M059J (cell line): ENCODE measurements around the gene SNRNP25. TPM values are rescaled to one million over a fixed set of nuclear protein-coding genes. Genes with fewer than 3 reads are reported as not detected.

Experiments
- DNase-seq: peaks from one replicate; pipeline ENCODE4 v3.0.0-alpha.2; 2012; ENCODE audit warnings: low read depth
- total RNA-seq: library from RNA; depleted of rRNA; stranded (reverse); fragments of >200 nt; shearing (Covaris generic); gene quantifications from 2 replicates; pipeline ENCODE4 v1.2.3, GENCODE V29; 2014; rRNA removed

The SNRNP25 gene
- total RNA-seq, 1 experiment from 2014 or later, result 50.4 TPM

DNA sequence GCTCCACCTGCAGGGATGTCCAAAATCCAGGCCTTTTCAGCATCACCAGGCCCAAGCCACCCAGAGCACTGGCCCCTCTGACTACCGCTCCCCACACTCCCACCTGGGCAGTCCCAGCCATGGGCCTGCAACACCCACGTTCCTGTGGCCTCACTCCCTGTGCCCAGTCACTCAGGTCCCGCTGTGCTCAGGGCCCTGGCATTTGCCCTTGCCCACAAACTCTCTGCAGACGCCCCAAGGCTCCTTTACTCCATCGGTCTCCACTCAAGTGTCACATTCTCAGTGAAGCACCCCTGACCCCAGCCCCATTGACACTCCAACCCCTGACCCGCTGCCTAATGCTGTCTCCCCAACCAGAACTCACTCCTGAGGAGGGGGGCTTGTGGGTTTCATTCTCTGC is 48.0 kb downstream of the SNRNP25 start:
- DNase-seq, result peak; percentile 37

DNA sequence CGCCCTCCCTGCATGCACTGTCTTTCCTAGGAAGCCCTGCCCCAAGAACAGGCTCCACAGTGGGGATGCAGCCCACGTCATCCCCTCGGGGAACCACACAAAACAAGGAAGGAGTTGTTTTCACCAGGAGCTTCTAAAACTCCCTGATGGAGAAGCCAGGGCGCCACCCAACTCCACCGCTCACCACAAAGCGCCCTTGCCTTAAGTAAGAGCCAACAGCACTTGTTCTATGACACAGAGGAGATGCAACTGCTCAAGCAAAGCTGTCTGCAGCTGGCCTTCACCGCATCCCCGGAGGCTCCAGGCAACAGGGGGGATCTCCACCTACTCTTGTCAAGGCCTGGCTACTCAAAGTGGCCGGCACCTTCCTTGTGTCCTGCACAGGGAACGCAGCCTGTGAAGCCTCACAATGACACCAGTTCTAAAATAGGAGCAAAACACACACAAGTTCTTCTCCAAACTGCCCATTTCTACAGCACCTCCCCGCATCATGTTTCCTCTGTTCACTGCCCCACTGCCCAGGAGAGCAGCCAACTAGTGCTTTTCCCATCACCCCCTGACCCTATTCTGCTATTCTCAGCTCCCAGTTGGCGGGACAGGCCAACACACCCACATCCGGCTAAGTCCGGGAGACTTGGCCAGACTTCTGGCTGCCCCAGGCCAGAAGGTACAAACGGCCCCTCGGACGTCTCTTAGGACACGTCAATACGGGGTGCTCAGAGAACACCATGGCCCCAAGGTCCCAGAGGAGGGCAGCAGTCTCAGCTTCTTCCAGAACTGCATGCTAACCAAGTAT is 48.6 kb downstream of the SNRNP25 start:
- no peak for DNase-seq

DNA sequence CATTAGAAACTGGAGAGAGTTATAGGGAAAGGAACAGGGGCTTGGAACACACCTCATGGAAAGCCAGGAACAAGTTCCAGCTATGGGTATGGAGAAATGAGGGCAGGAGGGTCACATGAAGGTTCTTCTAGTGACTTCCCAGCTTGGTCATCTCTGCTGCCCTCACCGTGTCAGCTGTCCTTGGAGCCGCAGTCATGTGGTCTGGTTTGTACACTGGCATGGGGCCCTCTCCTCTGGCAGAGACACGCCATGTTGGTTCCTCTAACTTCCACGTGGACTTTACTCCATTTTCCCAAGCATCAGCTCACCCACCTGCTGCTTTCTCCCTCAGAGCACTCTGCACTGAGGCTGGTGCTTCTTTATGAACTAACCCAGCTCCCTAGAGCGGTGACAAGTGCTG is 50.7 kb downstream of the SNRNP25 start:
- no peak for DNase-seq

DNA sequence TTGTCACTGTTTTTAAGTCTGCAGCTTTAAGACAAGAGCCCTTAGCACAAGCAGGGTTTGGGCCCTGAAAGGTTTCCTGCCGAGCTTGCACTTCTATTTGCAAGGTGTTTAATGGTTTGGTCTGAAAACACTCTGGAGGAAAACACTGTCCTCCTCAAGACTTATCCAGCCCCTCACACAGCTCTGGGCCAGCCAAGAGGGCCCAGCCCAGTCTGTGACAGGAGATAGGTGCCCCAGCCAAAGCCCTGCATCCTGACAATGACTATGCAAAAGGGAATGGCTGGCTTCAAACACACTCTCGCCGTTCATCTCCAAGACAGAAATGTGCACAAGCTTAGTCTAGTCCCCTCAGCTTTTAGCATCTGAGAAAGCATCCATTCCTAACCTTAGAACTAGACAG is 51.3 kb downstream of the SNRNP25 start:
- no peak for DNase-seq

DNA sequence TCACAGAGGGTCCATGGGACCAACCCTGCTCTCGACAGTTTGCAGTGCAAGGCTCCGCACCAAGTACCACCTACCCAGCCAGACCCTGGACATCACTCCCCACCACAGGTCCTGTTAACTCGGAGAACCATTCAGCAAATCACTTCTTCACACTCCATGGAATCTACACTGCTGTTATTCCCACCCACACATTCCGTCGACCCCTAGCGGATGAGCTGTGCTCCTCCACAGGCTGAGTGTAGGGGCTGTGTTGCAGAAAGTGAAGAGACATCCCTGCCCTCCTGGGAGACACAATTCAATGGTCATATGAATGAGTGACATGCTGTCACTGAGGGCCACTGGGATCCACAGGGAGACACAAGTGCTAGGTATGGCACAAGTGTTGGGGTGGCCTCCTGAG is 51.9 kb downstream of the SNRNP25 start:
- DNase-seq, result no peak

DNA sequence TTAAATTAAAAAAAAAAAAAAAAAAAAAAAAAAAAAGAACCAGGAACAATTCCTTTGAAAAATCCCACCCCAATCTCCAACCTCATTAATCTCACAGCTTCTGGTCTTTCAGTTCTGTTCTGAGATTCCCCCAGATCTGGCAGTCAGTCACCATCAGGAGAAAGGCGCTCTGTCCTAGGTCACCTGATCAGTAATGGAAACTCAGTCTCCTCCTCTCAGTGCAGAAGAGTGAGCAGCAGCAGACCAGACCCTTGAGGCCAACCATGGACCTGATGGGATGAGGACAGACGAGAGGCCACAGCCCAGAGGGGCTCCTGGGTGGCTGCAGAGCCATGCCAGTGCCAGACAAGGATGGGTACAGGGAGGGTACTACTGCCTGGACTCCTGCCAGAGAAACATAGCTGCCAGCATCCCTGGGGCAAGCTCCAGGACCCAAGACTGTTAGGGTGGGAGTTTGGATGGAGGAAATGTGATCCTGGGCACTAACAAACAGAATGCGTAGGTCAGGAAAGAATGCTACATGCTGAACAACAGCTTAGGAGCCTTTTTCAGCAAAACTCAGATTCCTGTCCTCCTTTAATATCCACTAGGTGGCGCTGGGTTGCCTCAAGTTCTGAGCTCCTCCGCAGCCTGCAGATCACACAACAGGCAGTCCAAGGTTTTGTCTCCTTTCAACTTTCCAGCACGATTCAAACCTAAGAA is 53.1 kb downstream of the SNRNP25 start:
- peak; percentile 72 for DNase-seq

Other genes starting within 250 kb of the SNRNP25 start
- 8.3 and 11.2 TPM in 2 replicates for gene POLR3K, start 220 bp upstream of the SNRNP25 start, total RNA-seq
- gene RHBDF1, start 18.8 kb downstream of the SNRNP25 start, total RNA-seq, result 4.9 and 11.9 TPM in 2 replicates
- gene MPG, start 24.4 kb downstream of the SNRNP25 start, total RNA-seq, result 67.3 and 91.9 TPM in 2 replicates
- 5.3 and 6.9 TPM in 2 replicates for gene NPRL3, start 84.8 kb downstream of the SNRNP25 start, total RNA-seq
- not detected in 2 replicates for gene HBZ, start 98.8 kb downstream of the SNRNP25 start, total RNA-seq
- gene HBM, start 112.2 kb downstream of the SNRNP25 start, total RNA-seq, result not detected in 2 replicates
- gene HBA2, start 119.0 kb downstream of the SNRNP25 start, total RNA-seq, result 1.4 TPM in 1 of 2 replicates, not detected in the other
- gene HBA1, start 122.9 kb downstream of the SNRNP25 start, total RNA-seq, result not detected in 2 replicates
- not detected in 2 replicates for gene HBQ1, start 126.6 kb downstream of the SNRNP25 start, total RNA-seq
- 15.0 and 15.8 TPM in 2 replicates for gene LUC7L, start 175.6 kb downstream of the SNRNP25 start, total RNA-seq
- 166 and 215 TPM in 2 replicates for gene FAM234A, start 181.0 kb downstream of the SNRNP25 start, total RNA-seq
- gene RGS11, start 222.1 kb downstream of the SNRNP25 start, total RNA-seq, result not detected in 2 replicates
- gene ARHGDIG, start 226.8 kb downstream of the SNRNP25 start, total RNA-seq, result not detected in 2 replicates
- 0.25 TPM in 1 of 2 replicates, not detected in the other for gene PDIA2, start 229.3 kb downstream of the SNRNP25 start, total RNA-seq